GM12865 (cell line): Measurements from ENCODE around the gene CDKN2B.
A peak's percentile ranks its signal among the peaks of the same experiment; 100 is the strongest.
"Not testable (repeated sequence)": the region's sequence is repeated elsewhere in the genome, so short reads cannot be mapped to it uniquely, and the experiment has no call there.

Experiments used
- DNase-seq: peaks from one replicate; pipeline ENCODE4 v3.0.0; 2010; ENCODE audit warnings: low read depth
- H3K4me3 ChIP-seq: 2 replicates; pipeline ENCODE4 v1.5.1; 2011; ENCODE audit warnings: mild to moderate bottlenecking, low read depth, low read length, control low read depth
- CTCF ChIP-seq: IDR thresholded peaks from 2 replicates; pipeline ENCODE4 v1.5.1; 2011; ENCODE audit warnings: low read length, control low read depth, low read depth, inconsistent platforms; ENCODE audit not compliant: insufficient read depth; ENCODE audit errors: missing control alignments

Gene CDKN2B

GRCh38 chr9:21966140-21966851, 42.8 kb downstream of the CDKN2B start:
- no peak for TF ChIP-seq CTCF
- no peak for DNase-seq
- H3K4me3 ChIP-seq = no peak overlapping the region

- peak overlapping the region; percentile 42 for H3K4me3 ChIP-seq
- TF ChIP-seq CTCF = no peak
- DNase-seq = peak; percentile 42
These were observed 43.6 kb downstream of the CDKN2B start for GRCh38 chr9:21965401-21965951.

GRCh38 chr9:21964925-21965385, 44.1 kb downstream of the CDKN2B start:
- H3K4me3 ChIP-seq = peak overlapping the region; percentile 42
- DNase-seq = peak; percentile 59
- no peak for TF ChIP-seq CTCF

GRCh38 chr9:21961569-21961968, 47.5 kb downstream of the CDKN2B start:
- DNase-seq = no peak
- H3K4me3 ChIP-seq = no peak overlapping the region
- TF ChIP-seq CTCF = no peak

DNA sequence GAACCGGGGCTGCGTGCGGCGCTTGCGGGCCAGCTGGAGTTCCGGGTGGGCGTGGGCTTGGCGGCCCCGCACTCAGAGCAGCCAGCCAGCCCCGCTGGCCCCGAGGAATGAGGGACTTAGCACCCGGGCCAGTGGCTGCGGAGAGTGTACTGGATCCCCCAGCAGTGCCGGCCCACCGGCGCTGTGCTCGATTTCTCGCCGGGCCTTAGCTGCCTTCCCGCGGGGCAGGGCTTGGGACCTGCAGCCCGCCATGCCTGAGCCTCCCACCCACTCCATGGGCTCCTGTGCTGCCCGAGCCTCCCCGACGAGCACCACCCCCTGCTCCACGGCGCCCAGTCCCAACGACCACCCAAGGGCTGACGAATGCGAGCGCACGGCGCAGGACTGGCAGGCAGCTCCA, 49.8 kb downstream of the CDKN2B start:
- not testable (repeated sequence) for H3K4me3 ChIP-seq, DNase-seq

- H3K4me3 ChIP-seq = no peak overlapping the region
- no peak for DNase-seq
- no peak for TF ChIP-seq CTCF
These were observed 50.3 kb downstream of the CDKN2B start for GRCh38 chr9:21958833-21959232.
